ENCODE results near the gene EPAS1. TPM values are rescaled to one million over a fixed set of nuclear protein-coding genes. Genes with fewer than 3 reads are reported as not detected.

The EPAS1 gene
- total RNA-seq, 1 experiment from 2014 or later, result 127 TPM

DNA sequence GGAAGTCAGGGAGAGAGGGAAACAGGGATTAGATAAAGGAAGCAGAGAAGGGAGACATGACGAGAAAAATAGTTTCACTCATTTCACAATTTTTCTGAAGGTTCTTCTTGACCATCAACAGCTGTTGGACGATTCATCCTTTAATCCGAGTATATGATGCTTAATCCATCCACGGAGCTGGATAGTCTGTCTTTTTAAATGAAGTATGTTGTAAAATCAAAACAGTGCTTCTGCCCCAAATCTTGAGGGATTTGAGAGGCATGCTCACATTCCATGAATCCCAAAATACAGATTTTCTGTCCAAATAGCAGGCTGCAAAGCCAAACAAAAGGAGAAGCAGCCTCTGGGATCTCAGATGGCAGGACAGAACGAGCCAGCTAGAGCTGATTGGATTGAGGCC lies 47.5 kb downstream of the EPAS1 start:
- Histone ChIP-seq H3K4me3 (no peak overlapping the region), H3K27me3 (ENCODE audit: insufficient read depth, low read depth) (no peaks in the 10 kb centered on the region), H3K27ac (no peak overlapping the region), H4K20me1 (ENCODE audit: insufficient read depth) (peaks cover 82% of the 10 kb centered on the region), H3K4me2 (no peak overlapping the region), H3K9me3 (ENCODE audit: insufficient read depth, low read depth) (no peaks in the 10 kb centered on the region), H3K36me3 (ENCODE audit: low read depth) (peaks cover 20% of the 10 kb centered on the region; the same call in 1 of the 2 replicates), H3K9me2 (ENCODE audit: insufficient read depth) (no peaks in the 10 kb centered on the region), H3K79me2 (ENCODE audit: low read depth) (peaks cover 69% of the 10 kb centered on the region), H2AFZ (no peak overlapping the region), H3K4me1 (replicated peaks; ENCODE audit: insufficient read depth) (no peaks in the 10 kb centered on the region), H3F3A (ENCODE audit: insufficient read depth, low read depth) (peaks cover 16% of the 10 kb centered on the region; the same call in 1 of the 2 replicates)
- intact Hi-C loops (cut with micrococcal nuclease; ENCODE audit: unreplicated experiment), result no loop called here
- POLR2A ChIA-PET (ENCODE audit: unreplicated experiment), result no interaction called here
- no TSS peak for BruUV-seq (replicated peaks)
- CTCF ChIA-PET, result interaction anchor here (0.5 kb wide), 1 partner anchor 66 kb away, joined by 3 read pairs; no protein-coding TSS in a partner anchor
- TF ChIP-seq, protein P1, sequence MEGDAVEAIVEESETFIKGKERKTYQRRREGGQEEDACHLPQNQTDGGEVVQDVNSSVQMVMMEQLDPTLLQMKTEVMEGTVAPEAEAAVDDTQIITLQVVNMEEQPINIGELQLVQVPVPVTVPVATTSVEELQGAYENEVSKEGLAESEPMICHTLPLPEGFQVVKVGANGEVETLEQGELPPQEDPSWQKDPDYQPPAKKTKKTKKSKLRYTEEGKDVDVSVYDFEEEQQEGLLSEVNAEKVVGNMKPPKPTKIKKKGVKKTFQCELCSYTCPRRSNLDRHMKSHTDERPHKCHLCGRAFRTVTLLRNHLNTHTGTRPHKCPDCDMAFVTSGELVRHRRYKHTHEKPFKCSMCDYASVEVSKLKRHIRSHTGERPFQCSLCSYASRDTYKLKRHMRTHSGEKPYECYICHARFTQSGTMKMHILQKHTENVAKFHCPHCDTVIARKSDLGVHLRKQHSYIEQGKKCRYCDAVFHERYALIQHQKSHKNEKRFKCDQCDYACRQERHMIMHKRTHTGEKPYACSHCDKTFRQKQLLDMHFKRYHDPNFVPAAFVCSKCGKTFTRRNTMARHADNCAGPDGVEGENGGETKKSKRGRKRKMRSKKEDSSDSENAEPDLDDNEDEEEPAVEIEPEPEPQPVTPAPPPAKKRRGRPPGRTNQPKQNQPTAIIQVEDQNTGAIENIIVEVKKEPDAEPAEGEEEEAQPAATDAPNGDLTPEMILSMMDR (conservative IDR thresholded peaks at IDR 0.05), result no peak
- TF ChIP-seq EZH2 (IDR thresholded peaks at IDR 0.05; ENCODE audit: low read depth), result no peak
- no peak for DNase-seq

GRCh38 chr2:46345775-46346174 lies 48.6 kb downstream of the EPAS1 start:
- Histone ChIP-seq H3K79me2 (ENCODE audit: low read depth) (peaks cover 58% of the 10 kb centered on the region), H3K27ac (no peak overlapping the region), H3K36me3 (ENCODE audit: low read depth) (peaks cover 30% of the 10 kb centered on the region; the same call in 1 of the 2 replicates), H3F3A (ENCODE audit: insufficient read depth, low read depth) (peaks cover 12% of the 10 kb centered on the region; the same call in 1 of the 2 replicates), H4K20me1 (ENCODE audit: insufficient read depth) (peaks cover 77% of the 10 kb centered on the region), H3K4me2 (no peak overlapping the region), H3K27me3 (ENCODE audit: insufficient read depth, low read depth) (no peaks in the 10 kb centered on the region), H3K4me3 (no peak overlapping the region), H3K4me1 (replicated peaks; ENCODE audit: insufficient read depth) (no peaks in the 10 kb centered on the region), H3K9me3 (ENCODE audit: insufficient read depth, low read depth) (no peaks in the 10 kb centered on the region), H3K9me2 (ENCODE audit: insufficient read depth) (no peaks in the 10 kb centered on the region), H2AFZ (no peak overlapping the region)
- intact Hi-C loops (cut with micrococcal nuclease; ENCODE audit: unreplicated experiment), result no loop called here
- ChIA-PET CTCF (no interaction called here), POLR2A (ENCODE audit: unreplicated experiment) (no interaction called here)
- DNase-seq, result no peak
- no peak for TF ChIP-seq EZH2 (IDR thresholded peaks at IDR 0.05; ENCODE audit: low read depth)
- TF ChIP-seq, protein P1 (conservative IDR thresholded peaks at IDR 0.05), result no peak
- no TSS peak for BruUV-seq (replicated peaks)

DNA sequence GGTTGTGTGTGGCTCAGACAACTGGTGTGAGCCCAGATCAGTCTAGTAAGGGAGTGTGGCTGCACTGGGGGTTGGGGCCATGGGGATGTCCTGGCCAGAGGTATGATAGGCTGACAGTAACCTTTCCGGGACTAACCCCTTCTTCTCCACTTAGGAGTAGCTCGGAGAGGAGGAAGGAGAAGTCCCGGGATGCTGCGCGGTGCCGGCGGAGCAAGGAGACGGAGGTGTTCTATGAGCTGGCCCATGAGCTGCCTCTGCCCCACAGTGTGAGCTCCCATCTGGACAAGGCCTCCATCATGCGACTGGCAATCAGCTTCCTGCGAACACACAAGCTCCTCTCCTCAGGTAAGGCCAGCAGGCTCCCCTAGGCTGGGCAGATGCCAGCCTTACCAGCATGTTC lies 49.5 kb downstream of the EPAS1 start:
- Histone ChIP-seq H3K4me1 (replicated peaks; ENCODE audit: insufficient read depth) (no peaks in the 10 kb centered on the region), H3K36me3 (ENCODE audit: low read depth) (peaks cover 36% of the 10 kb centered on the region; the same call in 1 of the 2 replicates), H3F3A (ENCODE audit: insufficient read depth, low read depth) (peaks cover 9% of the 10 kb centered on the region; the same call in 1 of the 2 replicates), H3K79me2 (ENCODE audit: low read depth) (peaks cover 49% of the 10 kb centered on the region), H3K27ac (no peak overlapping the region), H3K4me2 (no peak overlapping the region), H4K20me1 (ENCODE audit: insufficient read depth) (peaks cover 69% of the 10 kb centered on the region), H3K4me3 (no peak overlapping the region), H3K9me2 (ENCODE audit: insufficient read depth) (no peaks in the 10 kb centered on the region), H3K27me3 (ENCODE audit: insufficient read depth, low read depth) (no peaks in the 10 kb centered on the region), H3K9me3 (ENCODE audit: insufficient read depth, low read depth) (no peaks in the 10 kb centered on the region), H2AFZ (no peak overlapping the region)
- no peak for TF ChIP-seq EZH2 (IDR thresholded peaks at IDR 0.05; ENCODE audit: low read depth)
- TF ChIP-seq, protein P1 (conservative IDR thresholded peaks at IDR 0.05), result no peak
- ChIA-PET POLR2A (ENCODE audit: unreplicated experiment) (interaction anchor here (0.6 kb wide), 1 partner anchor 8 kb away, joined by 6 read pairs; no protein-coding TSS in a partner anchor), CTCF (interaction anchor here (0.6 kb wide), 1 partner anchor 254 kb away, joined by 3 read pairs; no protein-coding TSS in a partner anchor)
- no TSS peak for BruUV-seq (replicated peaks)
- no peak for DNase-seq
- intact Hi-C loops (cut with micrococcal nuclease; ENCODE audit: unreplicated experiment), result no loop called here

Measured in PC-9 (cell line).